RPMI8226 (cell line): Measurements from ENCODE around the gene SUSD1.
"Not testable (repeated sequence)": the region's sequence is repeated elsewhere in the genome, so short reads cannot be mapped to it uniquely, and the experiment has no call there.

Source experiments
- DNase-seq: peaks from one replicate; pipeline ENCODE4 v3.0.0-alpha.2; 2015

SUSD1 gene

GRCh38 chr9:112128399-112128798, 46.7 kb downstream of the SUSD1 start:
- not testable (repeated sequence) for DNase-seq

GRCh38 chr9:112127281-112127680, 47.8 kb downstream of the SUSD1 start:
- no peak for DNase-seq

DNA sequence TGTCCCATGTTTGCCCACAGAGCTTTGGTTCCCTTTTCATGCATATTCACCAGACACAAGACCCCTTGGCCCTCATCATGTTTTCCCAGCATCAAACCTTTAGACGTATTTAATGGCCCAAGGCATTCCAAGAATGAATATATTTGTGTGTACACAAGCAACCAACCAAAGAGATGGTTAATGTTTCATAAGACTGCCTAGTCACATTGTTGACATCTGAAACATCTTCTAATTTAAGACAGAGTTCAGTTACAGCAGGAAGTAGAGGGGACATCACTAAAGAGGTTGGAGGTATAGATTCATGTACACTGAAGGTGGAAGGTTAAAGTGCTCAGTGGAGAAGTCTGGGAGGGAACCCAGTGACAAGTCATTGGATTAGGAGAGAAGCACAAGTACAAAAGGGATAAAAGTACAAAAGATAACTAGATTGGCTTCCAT, 49.1 kb downstream of the SUSD1 start:
- no peak for DNase-seq

DNA sequence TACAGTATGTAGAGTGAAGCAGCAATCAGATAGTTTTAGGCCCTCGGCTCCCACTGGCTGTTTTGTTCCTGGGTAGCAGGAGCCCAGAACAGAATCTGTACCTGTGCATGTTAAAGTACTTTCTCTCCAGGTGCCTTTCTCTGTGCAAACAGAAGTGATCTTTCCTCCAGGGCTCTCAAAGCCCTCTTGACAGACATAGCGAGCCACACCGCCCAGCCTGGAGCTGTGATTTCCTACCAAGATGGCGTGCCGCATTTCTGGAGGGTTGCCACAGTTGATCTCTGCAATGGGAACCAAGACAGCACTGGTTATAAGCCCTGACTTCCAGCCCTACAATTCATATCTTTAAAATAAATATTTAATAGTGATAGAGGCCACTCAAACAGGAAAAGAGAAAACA, 50.9 kb downstream of the SUSD1 start:
- DNase-seq, result no peak

DNA sequence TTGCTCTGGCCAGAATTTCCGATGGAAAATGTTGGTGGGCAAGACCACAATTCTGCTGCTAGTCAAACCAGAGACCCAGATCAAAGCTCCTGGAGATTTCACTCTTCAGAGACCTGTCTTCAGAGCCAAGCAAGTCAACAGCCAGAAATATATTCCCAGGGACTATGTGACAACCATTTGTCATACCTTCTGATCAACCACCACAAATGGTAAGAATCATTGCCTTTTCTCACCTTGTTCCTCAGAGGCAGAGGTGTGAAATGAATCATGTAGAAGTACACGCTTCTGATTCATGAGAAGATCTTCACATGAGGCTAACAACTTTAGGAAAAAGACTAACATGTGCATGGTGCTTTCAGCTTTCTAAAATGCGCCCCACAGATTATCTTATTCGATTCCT, 53.5 kb downstream of the SUSD1 start:
- no peak for DNase-seq

DNA sequence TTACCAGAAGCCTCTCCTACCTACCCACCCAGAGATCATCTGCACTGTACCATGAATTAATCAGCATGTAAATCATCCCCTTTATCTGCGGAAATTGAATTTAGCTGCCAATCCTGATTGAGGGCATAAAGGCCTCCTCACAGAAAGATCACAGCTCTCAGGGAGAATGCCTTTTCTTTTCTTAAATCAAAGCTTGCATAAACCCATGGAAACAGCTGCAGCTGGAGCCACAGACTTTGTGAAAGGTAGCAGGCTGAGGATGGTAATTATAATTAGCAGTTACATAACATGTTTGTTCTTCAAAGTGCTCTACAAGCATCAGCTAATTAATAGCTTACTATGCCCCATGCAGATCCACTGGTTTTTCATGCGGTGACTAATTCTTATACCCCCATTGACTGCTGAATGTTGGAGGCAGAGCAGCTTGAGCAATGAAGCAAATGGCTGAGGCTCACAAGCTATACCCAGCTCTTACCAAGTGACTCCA, 54.6 kb downstream of the SUSD1 start:
- no peak for DNase-seq

GRCh38 chr9:112120030-112120341, 55.1 kb downstream of the SUSD1 start:
- no peak for DNase-seq

DNA sequence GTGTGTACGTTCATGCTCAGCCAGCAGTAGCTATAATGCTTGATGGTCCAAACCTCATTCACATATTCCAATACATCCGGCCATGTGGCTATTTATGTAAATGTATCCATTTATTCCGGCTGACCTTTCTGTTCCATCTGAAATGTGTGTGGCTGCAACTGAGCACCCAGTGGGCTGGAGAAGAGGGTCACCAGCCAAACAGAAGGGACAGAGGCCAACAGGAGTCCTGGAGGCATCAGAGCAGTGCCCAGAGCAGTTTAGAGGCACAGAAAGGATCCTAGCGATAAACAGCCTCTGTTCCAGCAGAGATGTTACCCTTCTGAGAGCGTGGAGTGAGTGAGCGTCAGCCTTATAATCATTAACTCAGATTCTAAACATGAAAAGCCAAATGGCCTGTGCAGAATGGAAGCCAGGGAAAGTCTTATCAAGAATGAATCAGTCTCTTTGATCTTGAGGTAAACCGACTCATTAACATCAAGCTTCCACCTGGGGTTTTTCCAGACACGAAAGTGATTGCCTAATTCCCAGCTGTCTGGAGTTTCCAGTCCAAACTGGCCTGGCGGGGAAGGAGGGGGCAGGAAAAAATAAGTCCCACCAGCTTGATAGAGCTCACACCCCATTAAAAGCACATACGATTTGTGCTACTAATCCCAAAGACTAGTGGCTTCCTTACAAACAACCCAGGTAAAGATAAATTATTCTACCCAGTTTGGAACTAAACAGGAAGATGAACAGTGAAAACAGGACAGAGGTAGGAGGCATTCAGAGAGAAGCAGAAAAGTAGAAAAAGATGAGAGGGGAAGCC, 55.7 kb downstream of the SUSD1 start:
- DNase-seq, result no peak

DNA sequence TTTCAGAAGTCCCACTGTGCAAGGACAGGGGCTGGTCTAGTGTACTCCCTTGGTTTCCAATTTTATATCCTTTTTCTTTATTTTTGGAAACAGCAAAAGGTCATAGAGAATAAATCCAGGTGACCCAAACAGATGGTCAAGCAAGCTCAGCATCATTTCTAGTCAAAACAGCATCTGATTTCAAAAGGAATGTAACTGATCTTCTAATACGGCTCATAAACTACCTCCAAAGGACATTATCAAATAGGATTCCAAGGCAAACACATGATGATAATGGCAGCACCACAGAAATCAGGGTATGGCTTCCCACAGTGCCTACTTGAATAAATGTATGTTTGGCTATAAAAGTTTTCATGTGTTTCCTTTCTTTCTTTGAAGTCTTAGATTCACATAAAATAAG, 57.1 kb downstream of the SUSD1 start:
- no peak for DNase-seq

DNA sequence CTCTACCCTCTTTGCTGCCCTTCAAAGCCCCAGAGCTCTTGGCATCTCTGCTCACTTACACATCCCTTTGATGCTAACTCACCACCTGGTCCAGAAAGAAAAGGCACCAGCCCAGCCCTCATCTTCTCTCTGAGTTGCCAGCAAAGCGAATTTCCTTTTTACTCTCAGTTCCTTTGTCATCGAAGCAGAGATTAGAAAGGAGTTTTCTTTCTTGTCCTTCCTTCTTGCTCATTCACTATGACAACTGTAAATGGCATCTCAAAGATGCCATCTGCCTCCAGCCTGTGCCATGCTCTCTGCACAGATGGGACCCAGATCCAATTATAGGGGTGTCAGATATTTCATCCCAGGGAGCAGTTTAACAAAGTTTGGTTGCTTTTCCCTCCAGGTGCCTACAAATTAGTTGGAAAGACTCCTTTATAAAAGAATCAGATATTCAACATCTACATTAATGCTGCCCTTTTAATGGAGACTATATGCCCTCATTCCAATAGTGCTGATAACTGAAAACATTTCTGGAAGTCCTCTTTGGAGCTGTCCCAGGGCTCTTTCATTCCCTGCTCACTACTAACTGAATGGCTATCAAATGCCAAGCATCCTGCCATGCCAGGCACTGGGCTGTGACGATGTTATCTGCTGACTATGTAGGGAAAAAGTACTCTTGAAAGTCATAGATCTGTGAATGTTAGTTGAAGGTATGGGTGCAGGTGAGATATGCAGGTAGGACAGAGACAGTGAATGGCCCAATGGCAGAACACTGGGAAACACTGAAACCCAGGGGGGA, 58.9 kb downstream of the SUSD1 start:
- peak; percentile 4 for DNase-seq

DNA sequence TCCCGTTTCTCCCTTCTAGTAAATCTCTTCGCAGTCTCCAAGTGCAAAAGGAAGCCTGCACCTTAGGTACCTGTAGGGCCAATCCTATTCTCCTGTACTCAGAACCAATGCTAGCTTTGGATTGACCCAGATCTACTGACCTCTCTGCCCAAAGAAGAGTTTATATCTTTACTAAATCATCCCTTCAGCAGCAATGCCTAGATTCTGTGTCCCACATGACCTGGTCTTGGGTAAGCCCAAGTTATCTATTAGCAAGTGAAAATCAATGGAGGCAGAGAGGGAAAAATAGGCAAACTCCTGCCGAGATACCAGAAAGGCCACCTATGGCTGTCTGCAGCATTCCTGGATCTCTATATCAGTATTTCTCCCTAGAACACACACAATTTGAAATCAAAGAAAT, 60.0 kb downstream of the SUSD1 start:
- DNase-seq, result no peak

GRCh38 chr9:112112941-112113681, 62.0 kb downstream of the SUSD1 start:
- no peak for DNase-seq

DNA sequence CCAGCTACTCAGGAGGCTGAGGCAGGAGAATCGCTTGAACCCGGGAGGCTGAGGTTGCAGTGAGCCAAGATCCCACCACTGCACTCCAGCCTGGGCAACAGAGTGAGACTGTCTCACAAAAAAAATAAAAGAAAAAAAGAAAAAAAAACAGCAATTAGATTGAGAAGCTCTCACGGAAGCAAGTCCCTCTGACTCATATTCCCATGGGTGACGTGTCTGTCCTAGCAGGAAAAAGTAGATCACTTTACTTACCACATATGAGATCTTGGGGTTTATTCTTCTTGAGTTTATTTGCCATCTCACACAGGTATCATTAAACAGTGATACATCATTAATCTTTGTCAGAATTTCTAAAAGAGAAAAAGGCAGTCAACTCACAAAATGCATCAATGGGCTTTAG, 62.6 kb downstream of the SUSD1 start:
- DNase-seq, result no peak

DNA sequence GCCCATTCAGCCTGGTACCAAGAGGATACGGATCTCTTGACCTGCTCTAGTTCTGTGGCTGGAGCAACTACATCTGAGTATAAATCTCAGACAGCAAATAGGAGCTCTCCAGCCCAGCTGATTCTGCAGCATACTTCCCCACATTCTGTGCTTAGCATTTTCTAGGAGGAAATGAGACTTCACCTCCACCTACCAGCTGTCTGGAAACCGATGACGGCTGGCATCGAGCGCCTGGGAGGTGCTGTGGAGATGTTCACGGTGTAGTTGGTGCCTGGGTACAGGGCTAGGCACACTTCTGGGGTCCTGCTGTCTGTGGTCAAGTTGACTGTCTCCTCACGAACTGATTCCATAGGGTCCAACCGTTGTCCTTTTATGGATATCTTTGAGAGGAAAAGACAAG, 63.6 kb downstream of the SUSD1 start:
- no peak for DNase-seq

DNA sequence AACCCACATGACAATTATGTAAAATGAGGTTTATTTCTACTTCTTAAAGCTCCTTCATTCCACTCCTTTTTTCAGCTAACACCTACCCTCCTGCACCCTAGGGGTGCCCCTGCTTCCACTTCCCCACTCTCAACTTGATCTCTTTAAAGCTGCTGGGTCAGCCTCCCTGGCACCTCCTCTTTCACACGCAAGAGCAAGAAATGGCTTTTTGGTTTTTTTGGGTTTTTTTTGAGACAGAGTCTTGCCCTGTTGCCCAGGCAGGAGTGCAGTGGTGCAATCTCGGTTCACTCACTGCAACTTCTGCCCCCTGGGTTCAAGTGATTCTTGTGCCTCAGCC, 64.4 kb downstream of the SUSD1 start:
- no peak for DNase-seq

- DNase-seq, result no peak
These were observed 64.9 kb downstream of the SUSD1 start for GRCh38 chr9:112110094-112110776.

DNA sequence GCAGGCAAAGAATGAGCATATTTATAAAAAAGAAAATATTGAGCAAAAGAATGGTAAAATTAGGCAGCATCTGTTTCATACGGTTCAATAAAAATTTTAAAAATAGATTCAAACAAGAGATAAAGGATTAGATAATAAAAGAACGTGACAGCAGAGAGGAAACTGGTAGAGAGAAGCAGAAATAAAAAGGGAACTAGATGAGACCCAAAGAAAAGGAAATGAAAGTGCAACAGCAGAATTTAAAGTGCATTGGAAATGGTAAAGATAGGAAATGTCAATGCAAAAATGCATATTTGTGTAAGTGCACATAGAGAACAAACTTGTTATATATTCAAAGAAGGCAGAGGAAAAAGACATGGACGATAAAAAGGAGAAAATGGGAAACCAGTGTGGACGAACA, 70.2 kb downstream of the SUSD1 start:
- DNase-seq, result no peak

DNA sequence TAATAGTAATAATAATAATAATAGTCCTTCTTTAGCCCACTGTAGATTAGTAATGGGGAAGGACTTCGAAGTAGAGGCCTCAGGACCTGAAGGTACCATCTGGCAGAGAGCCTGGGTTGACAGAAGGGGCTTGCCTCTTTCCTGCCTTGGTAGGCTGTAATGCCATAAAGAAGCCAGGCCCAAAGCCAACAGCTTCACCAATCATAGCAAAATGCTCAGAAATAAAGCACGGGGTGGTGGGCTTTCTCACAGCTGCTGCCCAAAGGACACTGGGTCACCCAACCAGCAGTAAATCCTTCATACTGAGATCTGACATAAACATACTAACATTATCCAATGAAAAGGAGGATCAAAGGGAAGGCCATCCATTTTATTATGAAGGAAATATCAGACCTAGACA, 70.7 kb downstream of the SUSD1 start:
- no peak for DNase-seq

DNA sequence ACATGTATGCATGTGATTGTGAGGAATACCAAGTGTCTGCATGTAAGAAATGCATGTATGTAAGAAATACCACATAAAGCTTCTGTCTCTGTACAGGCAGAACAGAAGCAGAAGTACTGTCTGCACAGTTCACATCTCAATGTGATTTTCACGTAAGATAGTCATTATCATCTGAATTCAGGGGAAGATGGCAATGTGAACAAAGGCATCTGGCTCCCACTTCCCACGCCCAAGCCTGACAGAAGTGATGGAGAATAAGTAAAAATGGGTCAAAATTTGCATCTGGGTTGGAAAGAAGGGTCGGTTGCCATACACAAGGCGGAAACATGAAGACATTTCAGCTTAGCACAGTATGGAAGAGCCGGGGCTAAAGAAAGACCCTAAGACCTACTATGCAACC, 71.7 kb downstream of the SUSD1 start:
- DNase-seq, result no peak

DNA sequence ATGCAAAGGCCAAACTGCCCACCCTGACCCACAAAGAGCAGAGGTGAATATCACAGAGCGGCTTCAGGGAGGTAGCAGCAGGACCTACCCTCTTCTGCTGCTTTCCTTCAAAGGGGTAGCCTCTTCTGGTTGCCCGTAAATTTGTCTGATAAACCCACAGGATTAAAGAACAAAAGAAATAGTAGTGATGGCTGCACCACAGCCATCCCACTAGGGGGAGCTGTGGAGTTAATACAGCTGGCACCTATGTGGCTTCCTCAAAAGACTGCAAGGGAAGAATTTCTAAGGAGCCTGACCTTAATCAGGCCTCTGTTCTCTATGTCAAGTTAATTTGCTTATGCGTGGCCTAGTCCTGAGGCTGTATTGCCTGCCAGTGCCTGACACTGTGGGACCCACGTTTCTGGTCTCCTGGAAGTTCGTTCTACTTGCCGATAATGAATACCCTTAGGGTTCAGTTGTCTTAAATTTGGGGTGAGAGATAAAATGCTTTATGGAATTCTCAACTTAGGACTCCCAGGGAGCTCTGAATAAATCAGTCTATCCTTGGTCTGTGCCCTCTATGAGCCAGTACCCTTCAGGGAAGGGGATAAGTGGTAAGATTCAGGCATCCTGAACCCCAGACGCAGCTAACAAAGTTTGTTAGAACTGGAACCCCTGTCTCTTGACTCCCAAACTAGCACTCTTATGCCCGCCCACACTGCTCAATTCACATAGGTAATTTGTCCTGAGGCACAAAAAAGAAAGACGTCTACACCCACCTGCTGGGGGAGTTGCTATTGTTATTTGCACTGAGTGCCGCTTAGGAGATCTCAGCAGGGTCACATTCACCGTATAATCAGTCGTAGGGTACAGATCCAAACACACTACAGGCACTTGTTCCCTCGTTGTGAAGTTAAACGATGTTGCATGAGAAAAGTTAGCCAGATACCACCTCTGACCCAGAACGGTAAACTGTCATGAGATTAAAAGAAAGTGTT, 77.1 kb downstream of the SUSD1 start:
- peak; percentile 67 for DNase-seq

DNA sequence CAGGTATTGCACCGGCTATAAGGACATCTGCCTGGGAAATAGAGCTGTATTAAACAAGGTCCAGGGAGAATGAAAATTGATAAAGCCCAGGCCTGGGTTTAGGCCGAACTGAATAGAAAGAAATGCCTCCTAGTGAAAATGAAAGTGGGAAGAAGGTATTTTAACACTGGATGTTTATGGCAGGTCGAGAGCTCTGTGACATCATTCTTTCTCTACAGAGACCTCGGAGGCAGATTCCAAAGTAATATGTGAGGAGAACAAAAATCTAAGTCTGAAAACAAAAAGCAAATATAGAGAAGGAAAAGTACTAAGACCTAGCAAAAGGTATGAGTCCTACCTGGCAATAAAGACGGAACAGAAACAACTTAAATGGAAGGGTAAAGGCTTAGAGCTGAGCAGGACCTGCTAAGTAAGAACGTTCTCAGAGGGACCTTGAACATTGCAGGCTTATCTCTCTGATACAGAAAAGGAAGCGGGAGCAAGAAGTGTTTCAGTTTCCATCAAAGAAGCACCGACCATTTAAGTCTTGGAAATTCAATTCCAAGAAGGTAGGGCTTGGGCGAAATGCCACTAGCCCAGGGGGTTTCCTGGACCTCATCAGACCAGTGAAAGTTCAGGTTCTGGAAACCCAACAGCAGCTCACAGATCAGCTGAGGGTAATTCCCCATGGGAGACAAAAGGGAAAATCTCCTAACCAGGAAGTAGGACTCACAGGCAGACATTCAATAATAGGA, 80.0 kb downstream of the SUSD1 start:
- no peak for DNase-seq
